Endothelial cell of umbilical vein (primary cell): ENCODE data around the gene LRFN2. TPM values are rescaled to one million over a fixed set of nuclear protein-coding genes. Genes with fewer than 3 reads are reported as not detected.

ENCODE experiments used
- BruUV-seq: library from RNA; stranded (reverse); fragments of 400-500 nt; replicated peaks from 2 replicates; lab custom pipeline; 2021; lab: Mats Ljungman, UMichigan
- CTCF ChIA-PET: fragments of 300-600, 350-600 bp; sonication (Branson Sonifier 250); formaldehyde crosslinking; loops from one replicate; lab custom pipeline; 2021; ENCODE audit warnings: antibody characterized with exemption, inconsistent platforms; lab: Charles Lee
- POLR2A ChIA-PET: fragments of 300-600, 350-600 bp; sonication (Branson Sonifier 250); formaldehyde crosslinking; loops from one replicate; lab custom pipeline; 2021; ENCODE audit warnings: antibody characterized with exemption, inconsistent platforms; lab: Charles Lee
- DNase-seq: peaks from one replicate; pipeline ENCODE4 v3.0.0-alpha.2; 2011; ENCODE audit warnings: low read depth, low spot score
- FAIRE-seq: peaks from 2 replicates; lab custom pipeline; 2011; peaks lifted over from hg19 to GRCh38; lab: Jason Lieb, UNC
- H2AFZ ChIP-seq: 2 replicates; pipeline ENCODE4 v1.6.0; 2012; ENCODE audit warnings: low read depth, low read length, control low read depth, inconsistent platforms
- H3K27ac ChIP-seq: 2 replicates; pipeline ENCODE4 v1.5.1; 2011; ENCODE audit warnings: low read depth, mild to moderate bottlenecking, control low read depth, low read length, moderate library complexity; ENCODE audit not compliant: insufficient read depth
- H3K27me3 ChIP-seq, 2 experiments: 2 replicates each; pipeline versions ENCODE4 v1.6.0 to v1.6.1; 2011; ENCODE audit warnings: low read length in 2 of 2, mixed read lengths in 1 of 2; ENCODE audit not compliant: control insufficient read depth in 2 of 2, insufficient read depth in 2 of 2
- H3K36me3 ChIP-seq, 2 experiments: 2 replicates in 1 of 2; 3 replicates in 1 of 2; pipeline ENCODE4 v1.5.1; 2011; ENCODE audit warnings: low read length in 2 of 2, mild to moderate bottlenecking in 1 of 2, moderate library complexity in 1 of 2; ENCODE audit not compliant: control insufficient read depth in 2 of 2, insufficient read depth in 2 of 2; ENCODE audit errors: extremely low read depth in 1 of 2
- H3K4me1 ChIP-seq: 3 replicates; pipeline ENCODE4 v1.5.1; 2011; ENCODE audit warnings: mild to moderate bottlenecking, low read length; ENCODE audit not compliant: control insufficient read depth, insufficient read depth; ENCODE audit errors: extremely low read depth
- H3K4me2 ChIP-seq: 2 replicates; pipeline ENCODE4 v1.6.1; 2011; ENCODE audit warnings: low read length, control low read depth, mixed read lengths; ENCODE audit not compliant: insufficient read depth
- H3K4me3 ChIP-seq, 3 experiments: fragments of 200-600 bp in 1 of 3; sonication (generic), shearing (Covaris generic) in 1 of 3; replicated peaks in 1 of 3; 2 replicates each; pipeline ENCODE4 v1.5.1; 2011 to 2016; ENCODE audit warnings: control low read depth in 3 of 3, low read length in 3 of 3, mild to moderate bottlenecking in 2 of 3, inconsistent platforms in 1 of 3, low read depth in 1 of 3, moderate library complexity in 1 of 3; ENCODE audit not compliant: insufficient read depth in 1 of 3
- H3K79me2 ChIP-seq: 2 replicates; pipeline ENCODE4 v1.6.0; 2012; ENCODE audit warnings: low read length, inconsistent platforms; ENCODE audit not compliant: control insufficient read depth, insufficient read depth
- H3K9ac ChIP-seq: replicated peaks from 2 replicates; pipeline ENCODE3; 2011; ENCODE audit warnings: low read length, control low read depth; ENCODE audit not compliant: insufficient read depth; ENCODE audit errors: extremely low read depth
- H3K9me1 ChIP-seq: replicated peaks from 3 replicates; pipeline ENCODE4 v1.6.0; 2011; ENCODE audit warnings: mild to moderate bottlenecking, low read length; ENCODE audit not compliant: control insufficient read depth, insufficient read depth; ENCODE audit errors: extremely low read depth
- H3K9me3 ChIP-seq: replicated peaks from 2 replicates; pipeline ENCODE4 v1.5.1; 2012; ENCODE audit warnings: low read length, inconsistent platforms; ENCODE audit not compliant: control insufficient read depth, insufficient read depth
- H4K20me1 ChIP-seq: replicated peaks from 2 replicates; pipeline ENCODE3; 2011; ENCODE audit warnings: mild to moderate bottlenecking, low read length; ENCODE audit not compliant: control insufficient read depth, insufficient read depth; ENCODE audit errors: extremely low read depth
- EZH2 ChIP-seq: IDR thresholded peaks from 2 replicates; pipeline ENCODE4 v1.6.1; 2012; ENCODE audit warnings: borderline replicate concordance, low read depth, mild to moderate bottlenecking, moderate library complexity, low read length, inconsistent platforms; ENCODE audit not compliant: severe bottlenecking
- FOS ChIP-seq: IDR thresholded peaks from 2 replicates; pipeline ENCODE4 v1.6.1; 2011; ENCODE audit warnings: mild to moderate bottlenecking, low read length, moderate library complexity, borderline replicate concordance; ENCODE audit not compliant: insufficient read depth
- GATA2 ChIP-seq: IDR thresholded peaks from 2 replicates; pipeline ENCODE4 v1.7.0; 2011; ENCODE audit warnings: low read depth, mild to moderate bottlenecking, moderate library complexity, mixed read lengths, low read length; ENCODE audit not compliant: insufficient read length, insufficient read depth
- MAX ChIP-seq: IDR thresholded peaks from 2 replicates; pipeline ENCODE4 v1.6.1; 2011; ENCODE audit not compliant: insufficient read depth, insufficient read length
- MYC ChIP-seq: IDR thresholded peaks from one replicate; pipeline ENCODE4 v1.6.1; 2011; ENCODE audit warnings: mild to moderate bottlenecking, low read depth, low read length
- POLR2A ChIP-seq: IDR thresholded peaks from 2 replicates; pipeline ENCODE4 v1.6.1; 2012; ENCODE audit warnings: low read depth, mild to moderate bottlenecking, control low read depth, low read length
- POLR2AphosphoS5 ChIP-seq: IDR thresholded peaks from 2 replicates; pipeline ENCODE4 v1.6.1; 2012; ENCODE audit warnings: low read depth, mild to moderate bottlenecking, control low read depth, low read length, moderate library complexity; ENCODE audit not compliant: insufficient read depth
- dilution Hi-C: fragments of 300-500 bp; cut with MboI; formaldehyde crosslinking; loops from one replicate; pipeline ENCODE4 v1.15.0; 2019; ENCODE audit warnings: low sequenced_read_pairs; ENCODE audit not compliant: extremely low pct_ligation_motif_present
- intact Hi-C: fragments of 100-400 bp; cut with micrococcal nuclease; formaldehyde crosslinking; loops from one replicate; pipeline ENCODE4 v1.10.0; 2022
- polyA plus RNA-seq, 4 experiments: library from polyadenylated mRNA; depleted of rRNA in 3 of 4; stranded (reverse) in 3 of 4; unstranded in 1 of 4; fragments of >200 nt; gene quantifications; 2 replicates each; pipeline versions ENCODE4 v1.2.1 to v1.2.3, GENCODE V29; 2011 to 2012; ENCODE audit warnings: missing spikeins in 1 of 4
- total RNA-seq: library from RNA; stranded (reverse); gene quantifications from 2 replicates; pipeline ENCODE4 v1.2.3, GENCODE V29; 2021

Gene LRFN2
- total and polyA plus RNA-seq, 2 donors (not counting 3 experiments of a cell fraction or from before 2014, with no cell fraction given), result not detected

DNA sequence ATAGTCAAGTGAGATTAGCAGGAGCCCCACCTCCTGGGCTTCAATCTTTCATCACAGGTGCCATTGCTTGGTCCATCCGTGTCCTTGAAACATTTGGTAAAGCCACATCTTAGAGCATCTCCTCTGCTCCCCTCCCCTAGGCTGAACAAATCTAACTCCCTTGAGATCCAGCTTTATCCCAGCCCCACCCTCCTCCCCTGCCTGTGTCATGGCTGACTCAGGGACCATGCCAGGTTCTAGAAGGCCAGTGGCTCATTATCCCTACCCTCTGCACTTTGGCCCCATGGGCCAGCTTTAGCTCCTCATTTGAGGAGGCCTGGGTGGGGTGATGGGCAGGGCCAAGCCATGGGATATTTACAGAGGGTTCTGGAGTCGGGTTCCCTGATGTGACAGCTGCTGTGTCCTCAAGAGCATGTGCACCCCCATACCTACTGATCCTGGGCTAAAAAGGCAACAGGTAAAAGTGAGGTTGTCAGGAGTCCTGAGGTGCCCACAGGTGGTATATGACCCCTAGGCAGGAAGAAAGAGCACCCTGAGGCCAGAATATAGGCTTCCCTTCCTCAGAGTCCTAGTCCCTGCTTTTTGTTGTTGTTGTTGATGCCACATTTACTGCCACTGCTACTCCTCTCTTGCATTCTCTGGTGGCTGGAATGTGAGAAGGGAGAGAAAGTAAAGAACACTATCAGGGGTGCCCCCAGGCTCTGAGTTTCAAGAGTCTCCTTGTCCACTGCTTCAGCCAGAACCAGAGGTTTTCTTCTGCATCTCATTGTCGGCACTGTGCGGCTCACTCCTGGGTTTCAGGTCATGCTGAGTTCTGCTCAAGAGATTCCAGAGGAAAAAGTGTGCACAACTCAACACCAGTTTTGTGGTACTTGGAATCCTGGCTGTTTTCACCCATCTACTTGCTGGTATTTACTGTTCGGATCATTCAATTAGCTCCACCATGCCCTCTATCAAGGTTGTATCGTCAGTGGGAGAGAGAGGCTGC lies 228.4 kb downstream of the LRFN2 start:
- Histone ChIP-seq H3K4me2 (no peak overlapping the region), H4K20me1 (no peaks in the 10 kb centered on the region), H3K27me3 (no peaks in the 10 kb centered on the region), H2AFZ (no peak overlapping the region), H3K4me1 (no peaks in the 10 kb centered on the region), H3K4me3 (no peak overlapping the region), H3K27ac (no peak overlapping the region), H3K36me3 (no peaks in the 10 kb centered on the region), H3K79me2 (no peaks in the 10 kb centered on the region), H3K9me1 (no peaks in the 10 kb centered on the region), H3K9ac (no peak overlapping the region), H3K9me3 (no peaks in the 10 kb centered on the region)
- DNase-seq, result no peak
- ChIA-PET CTCF (no interaction called here), POLR2A (no interaction called here)
- TF ChIP-seq MAX (no peak), EZH2 (no peak), POLR2A (no peak), POLR2AphosphoS5 (no peak), MYC (no peak)
- dilution Hi-C loops, result no loop called here
- FAIRE-seq, result no peak
- intact Hi-C loops, result no loop called here
- BruUV-seq, result no TSS peak

- FAIRE-seq (no peak), DNase-seq (no peak)
- Histone ChIP-seq H3K9me1 (no peaks in the 10 kb centered on the region), H3K9ac (no peak overlapping the region), H3K4me2 (no peak overlapping the region), H3K4me3 (no peak overlapping the region), H2AFZ (no peak overlapping the region), H4K20me1 (no peaks in the 10 kb centered on the region), H3K9me3 (no peaks in the 10 kb centered on the region), H3K27me3 (no peaks in the 10 kb centered on the region), H3K4me1 (no peaks in the 10 kb centered on the region), H3K79me2 (no peaks in the 10 kb centered on the region), H3K36me3 (no peaks in the 10 kb centered on the region), H3K27ac (no peak overlapping the region)
- TF ChIP-seq GATA2 (no peak), MYC (no peak), POLR2AphosphoS5 (no peak), FOS (no peak), POLR2A (no peak), MAX (no peak)
- POLR2A ChIA-PET, result no interaction called here
- CTCF ChIA-PET, result no interaction called here
- dilution Hi-C loops, result no loop called here
- intact Hi-C loops, result no loop called here
- BruUV-seq, result no TSS peak
These were observed 230.8 kb downstream of the LRFN2 start for GRCh38 chr6:40356242-40356910.
